GM19193 (cell line): ENCODE results near the gene TALDO1.

ENCODE experiments used
- POLR2A ChIP-seq: IDR thresholded peaks from 4 replicates; pipeline ENCODE4 v1.6.1; 2011; ENCODE audit not compliant: insufficient read depth, insufficient read length; ENCODE audit errors: extremely low read depth

TALDO1 gene

GRCh38 chr11:801097-801780 is 54.0 kb downstream of the TALDO1 start:
- TF ChIP-seq POLR2A = no peak

GRCh38 chr11:802018-802617 is 54.9 kb downstream of the TALDO1 start:
- no peak for TF ChIP-seq POLR2A

- no peak for TF ChIP-seq POLR2A
These were observed 55.6 kb downstream of the TALDO1 start for GRCh38 chr11:802693-803466.

- no peak for TF ChIP-seq POLR2A
These were observed 56.1 kb downstream of the TALDO1 start for GRCh38 chr11:803467-803742.

GRCh38 chr11:803770-804598 is 56.7 kb downstream of the TALDO1 start:
- no peak for TF ChIP-seq POLR2A

- no peak for TF ChIP-seq POLR2A
These were observed 57.3 kb downstream of the TALDO1 start for GRCh38 chr11:804599-804964.

- no peak for TF ChIP-seq POLR2A
These were observed 61.4 kb downstream of the TALDO1 start for GRCh38 chr11:808427-809286.

GRCh38 chr11:809287-810039 is 62.2 kb downstream of the TALDO1 start, which contains the start of gene RPLP2:
RPLP2 (plus strand) TSS chr11:809967; CDS start chr11:810235, 268 bp downstream.
- TF ChIP-seq POLR2A = peak; percentile 85

- TF ChIP-seq POLR2A = no peak
These were observed 62.8 kb downstream of the TALDO1 start for GRCh38 chr11:810040-810567.

- TF ChIP-seq POLR2A = no peak
These were observed 64.4 kb downstream of the TALDO1 start for GRCh38 chr11:811446-812245.

GRCh38 chr11:812390-812789 is 65.1 kb downstream of the TALDO1 start:
- TF ChIP-seq POLR2A = no peak

- TF ChIP-seq POLR2A = no peak
These were observed 65.8 kb downstream of the TALDO1 start for GRCh38 chr11:813072-813455.
